CD4-positive, alpha-beta T cell treated with Interleukin-4 for 1 hour (primary cell): Measurements from ENCODE around the gene HIVEP3.
"Not testable (repeated sequence)": the region's sequence is repeated elsewhere in the genome, so short reads cannot be mapped to it uniquely, and the experiment has no call there.

Source experiments
- DNase-seq, 2 donors: peaks; one replicate each; pipeline ENCODE4 v3.0.0-alpha.2; 2020 to 2022

The HIVEP3 gene

GRCh38 chr1:41576206-41576605, 342.5 kb downstream of the HIVEP3 start:
- DNase-seq, result no peak

DNA sequence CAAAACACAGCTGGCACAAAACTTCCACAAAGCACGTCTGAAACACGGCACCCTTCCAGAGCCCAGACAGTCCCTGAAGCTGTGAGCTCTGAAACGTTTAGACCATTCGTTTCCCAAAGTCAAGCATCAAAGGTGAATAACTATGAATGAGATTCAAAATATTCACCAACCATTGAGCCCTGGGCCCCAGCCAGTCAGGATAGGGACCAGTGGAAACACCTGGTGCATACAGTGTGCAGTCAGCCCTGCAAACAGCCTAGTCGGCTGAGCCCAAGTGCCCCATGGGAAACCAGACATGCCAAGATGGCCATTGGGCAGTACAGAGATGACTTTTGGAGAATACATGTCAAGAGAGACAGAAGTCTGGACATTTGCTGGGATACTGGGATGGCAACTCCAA, 343.9 kb downstream of the HIVEP3 start:
- DNase-seq, result no peak

GRCh38 chr1:41573785-41574713, 344.7 kb downstream of the HIVEP3 start:
- peak; percentile 82 to 83 for DNase-seq

- DNase-seq, result no peak
Observed at GRCh38 chr1:41573194-41573593, 345.5 kb downstream of the HIVEP3 start.

DNA sequence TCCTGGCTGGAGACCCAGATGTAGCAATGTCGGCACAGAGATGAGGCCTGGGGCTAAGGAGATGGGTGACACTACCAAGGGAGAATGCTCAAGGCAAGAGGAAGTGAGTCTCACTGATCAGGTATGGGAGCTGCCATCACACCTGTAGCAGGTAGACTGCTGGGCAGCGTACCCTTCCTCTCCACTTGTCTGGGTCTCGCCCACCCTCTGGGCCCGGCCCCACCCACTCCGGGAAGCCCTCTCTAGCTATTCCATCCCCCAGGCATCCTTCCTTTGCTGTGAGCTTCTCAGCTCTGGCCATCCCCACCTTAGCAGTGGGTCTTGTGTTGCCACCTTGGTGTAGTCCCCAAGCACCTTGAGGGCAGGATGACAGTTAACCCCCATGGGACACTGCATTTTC, 346.5 kb downstream of the HIVEP3 start:
- no peak for DNase-seq

- no peak for DNase-seq
Observed at GRCh38 chr1:41571041-41571440, 347.7 kb downstream of the HIVEP3 start.

DNA sequence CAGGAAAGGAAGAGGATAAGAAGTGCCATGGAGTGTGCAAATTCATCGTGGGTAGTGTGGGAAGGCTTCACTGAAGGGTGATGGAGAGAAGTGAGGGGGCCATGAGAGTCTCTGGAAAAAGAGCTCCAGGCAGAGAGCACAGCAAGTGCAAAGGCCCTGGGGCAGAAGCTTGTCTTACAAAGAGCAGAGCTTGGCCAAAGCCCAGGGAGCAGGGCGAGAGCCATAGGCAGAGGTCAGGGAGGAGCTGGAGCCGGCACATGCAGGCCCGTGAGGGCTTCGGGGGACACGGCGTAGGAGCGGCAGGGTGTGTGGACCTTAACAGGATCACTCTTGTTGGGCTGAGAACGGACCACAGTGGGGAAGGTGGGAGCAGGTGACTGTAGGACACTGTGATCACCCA, 350.5 kb downstream of the HIVEP3 start:
- DNase-seq, result no peak

- DNase-seq, result no peak
Observed at GRCh38 chr1:41566969-41567368, 351.8 kb downstream of the HIVEP3 start.

GRCh38 chr1:41566274-41566885, 352.3 kb downstream of the HIVEP3 start:
- DNase-seq, result no peak

DNA sequence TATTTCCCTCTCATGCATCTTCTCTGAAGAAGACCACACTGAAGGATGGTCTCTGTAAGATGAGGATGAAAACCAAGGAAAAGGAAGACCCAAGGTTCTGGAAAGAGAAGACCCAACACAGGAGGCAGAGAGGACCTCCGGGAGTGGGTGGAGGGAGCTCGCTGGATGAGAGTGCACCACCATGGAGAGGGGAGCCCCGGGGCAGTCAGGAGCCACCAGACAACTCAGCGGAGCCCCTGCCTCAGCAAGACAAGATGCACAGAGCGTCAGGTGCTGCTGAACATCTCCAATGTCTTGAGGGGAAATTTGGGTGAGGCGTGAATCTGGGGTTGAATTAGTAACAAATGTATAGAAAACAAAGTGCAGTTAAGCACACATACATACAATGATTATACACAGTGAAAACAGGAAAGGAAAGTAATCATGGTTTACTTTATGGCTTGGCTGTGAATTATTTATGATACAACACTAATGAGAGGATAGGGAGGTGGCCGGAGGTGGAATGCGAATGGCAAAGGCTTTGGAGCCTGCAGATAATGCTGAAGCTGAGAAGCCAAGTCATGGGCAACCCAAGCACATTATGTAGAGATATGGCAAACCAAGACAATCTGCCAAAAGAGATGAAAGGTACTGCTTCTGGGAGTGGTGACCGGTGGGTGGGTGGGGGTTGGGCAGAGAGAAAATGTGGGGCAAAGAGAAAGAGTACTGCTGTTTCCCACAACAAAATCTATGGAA, 353.8 kb downstream of the HIVEP3 start:
- DNase-seq, result no peak

DNA sequence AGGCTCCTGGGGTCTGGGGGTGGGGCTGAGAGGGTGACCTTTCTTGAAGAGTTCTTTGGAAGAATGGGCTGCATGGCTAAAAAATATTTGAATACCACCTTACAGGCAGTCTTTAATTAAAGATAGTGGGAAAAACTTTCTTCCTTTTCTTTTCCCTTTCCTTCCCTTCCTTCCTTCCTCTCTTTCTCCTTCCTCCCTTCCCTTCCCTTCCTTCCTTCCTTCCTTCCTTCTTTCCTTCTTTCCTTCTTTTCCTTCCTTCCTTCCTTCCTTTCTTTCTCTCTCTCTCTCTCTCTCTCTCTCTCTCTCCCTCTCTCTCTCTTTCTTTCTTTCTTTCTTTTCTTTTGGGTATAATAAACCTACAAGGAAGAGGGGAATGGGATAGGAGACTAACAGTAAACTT, 356.4 kb downstream of the HIVEP3 start:
- no peak for DNase-seq

DNA sequence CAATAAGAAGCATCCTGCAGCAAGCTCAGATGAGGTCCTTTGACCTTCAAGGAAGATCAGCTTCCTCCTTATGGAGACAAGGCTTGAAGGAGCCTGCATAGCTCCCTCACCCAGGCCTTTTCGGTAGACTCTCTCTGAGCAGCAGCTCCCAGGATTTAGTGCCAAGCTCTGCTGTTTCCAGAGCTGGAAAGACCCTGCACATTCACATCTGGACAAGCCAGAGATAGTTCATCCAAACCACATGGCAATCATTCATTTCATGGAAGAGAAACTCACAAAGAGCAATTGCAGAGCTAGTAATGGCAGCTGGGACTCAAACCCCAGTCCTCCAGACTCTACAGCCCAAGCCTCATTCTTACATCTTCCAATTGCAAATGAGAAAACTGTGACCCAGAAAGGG, 357.8 kb downstream of the HIVEP3 start:
- DNase-seq, result no peak

DNA sequence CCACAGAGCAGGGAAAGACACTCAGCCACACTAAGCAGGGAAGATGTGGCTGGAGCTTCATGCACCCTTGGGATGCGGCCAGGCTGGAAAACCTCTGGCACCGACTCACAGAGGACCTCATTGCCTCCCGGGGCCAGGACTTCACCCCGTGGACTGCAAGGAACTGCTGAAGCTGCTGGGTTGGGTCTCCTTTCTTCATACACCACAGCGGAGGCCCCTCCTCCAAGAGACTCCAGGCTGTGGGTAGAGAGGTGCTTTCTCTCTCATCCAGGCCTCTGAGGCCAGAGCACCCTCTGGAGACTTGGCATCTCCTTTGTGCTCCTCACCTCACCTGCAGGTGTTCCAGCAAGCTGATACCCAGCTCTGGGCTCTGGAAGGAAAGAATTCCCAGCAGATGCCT, 358.2 kb downstream of the HIVEP3 start:
- DNase-seq, result no peak

DNA sequence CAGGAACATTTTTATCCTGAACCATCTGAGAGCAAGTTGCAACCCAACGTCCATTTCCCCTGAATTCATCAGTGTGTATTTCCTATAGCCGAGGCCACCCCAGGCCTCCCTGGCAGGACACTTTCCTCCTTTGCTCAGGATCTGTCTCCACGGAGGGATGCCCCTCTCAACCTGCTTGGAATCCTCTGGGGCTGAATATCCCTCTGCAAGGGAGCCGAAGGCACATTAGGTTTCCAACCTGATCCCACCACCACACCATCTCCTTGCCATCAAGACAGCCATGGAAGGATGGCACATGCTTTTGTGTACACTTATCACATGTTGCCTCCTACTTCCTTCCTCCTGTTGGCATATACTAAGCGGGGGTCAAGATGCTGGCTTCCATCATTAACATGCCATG, 359.4 kb downstream of the HIVEP3 start:
- no peak for DNase-seq

GRCh38 chr1:41558761-41559171, 360.0 kb downstream of the HIVEP3 start:
- DNase-seq, result no peak

- DNase-seq, result no peak
Observed at GRCh38 chr1:41557751-41558455, 360.8 kb downstream of the HIVEP3 start.

- not testable (repeated sequence) for DNase-seq
Observed at GRCh38 chr1:41554746-41555145, 364.0 kb downstream of the HIVEP3 start.

DNA sequence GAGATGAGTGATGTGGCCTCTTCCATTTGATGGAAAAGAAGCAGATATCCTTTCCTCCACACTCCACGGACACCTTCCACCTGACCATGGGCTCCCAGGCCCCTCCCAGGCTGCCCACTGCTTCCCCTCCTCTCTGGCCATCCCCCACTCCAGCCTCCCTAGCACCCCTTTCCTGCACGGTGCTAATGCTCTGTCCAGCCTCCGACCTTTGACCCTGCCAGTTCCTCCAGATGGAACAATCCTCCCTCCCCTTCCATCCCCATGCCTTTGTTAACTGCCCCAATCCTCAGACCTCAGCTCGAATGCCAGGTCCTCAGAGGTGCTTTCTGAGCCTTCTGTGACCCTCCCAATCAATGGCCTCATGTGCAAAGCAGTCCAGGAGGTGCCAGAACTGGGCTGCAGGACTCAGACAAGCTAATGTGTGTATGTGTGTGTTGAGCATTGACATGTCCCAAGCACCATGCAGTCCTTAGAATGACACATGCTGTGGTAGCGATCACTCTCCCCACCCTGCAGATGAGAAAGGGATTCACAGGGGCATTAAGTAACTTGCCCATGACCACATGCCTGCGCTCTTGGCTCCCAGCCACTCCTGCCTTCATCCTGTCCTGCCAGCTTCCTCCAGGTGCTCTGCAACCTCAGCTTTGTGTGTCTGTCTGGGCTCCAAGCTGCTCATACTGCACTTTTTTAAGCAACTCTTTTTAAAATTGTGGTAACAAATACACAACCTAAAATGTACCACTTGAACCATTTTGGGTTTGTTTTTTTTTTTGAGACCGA, 370.8 kb downstream of the HIVEP3 start:
- DNase-seq, result no peak

DNA sequence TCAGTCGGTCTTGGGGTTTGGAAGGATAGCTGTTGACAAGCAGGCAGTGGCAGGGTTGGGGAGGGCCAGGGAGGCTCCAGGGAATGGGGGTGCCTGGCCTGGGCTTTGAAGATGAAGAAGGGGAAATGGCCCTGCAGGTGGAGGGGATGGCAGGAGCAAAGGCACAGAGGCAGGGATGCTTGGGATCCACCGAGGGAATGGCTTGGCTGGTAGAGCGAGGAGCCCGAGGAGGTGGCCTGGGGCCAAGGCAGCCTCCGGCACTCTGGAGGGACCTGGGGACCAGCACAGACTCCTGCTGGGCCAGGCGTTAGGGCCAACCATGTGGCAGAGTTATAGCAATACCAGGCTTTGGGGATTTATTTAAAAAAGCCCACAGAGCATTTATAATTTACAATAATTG, 371.4 kb downstream of the HIVEP3 start:
- no peak for DNase-seq

GRCh38 chr1:41546833-41547135, 371.9 kb downstream of the HIVEP3 start:
- no peak for DNase-seq

DNA sequence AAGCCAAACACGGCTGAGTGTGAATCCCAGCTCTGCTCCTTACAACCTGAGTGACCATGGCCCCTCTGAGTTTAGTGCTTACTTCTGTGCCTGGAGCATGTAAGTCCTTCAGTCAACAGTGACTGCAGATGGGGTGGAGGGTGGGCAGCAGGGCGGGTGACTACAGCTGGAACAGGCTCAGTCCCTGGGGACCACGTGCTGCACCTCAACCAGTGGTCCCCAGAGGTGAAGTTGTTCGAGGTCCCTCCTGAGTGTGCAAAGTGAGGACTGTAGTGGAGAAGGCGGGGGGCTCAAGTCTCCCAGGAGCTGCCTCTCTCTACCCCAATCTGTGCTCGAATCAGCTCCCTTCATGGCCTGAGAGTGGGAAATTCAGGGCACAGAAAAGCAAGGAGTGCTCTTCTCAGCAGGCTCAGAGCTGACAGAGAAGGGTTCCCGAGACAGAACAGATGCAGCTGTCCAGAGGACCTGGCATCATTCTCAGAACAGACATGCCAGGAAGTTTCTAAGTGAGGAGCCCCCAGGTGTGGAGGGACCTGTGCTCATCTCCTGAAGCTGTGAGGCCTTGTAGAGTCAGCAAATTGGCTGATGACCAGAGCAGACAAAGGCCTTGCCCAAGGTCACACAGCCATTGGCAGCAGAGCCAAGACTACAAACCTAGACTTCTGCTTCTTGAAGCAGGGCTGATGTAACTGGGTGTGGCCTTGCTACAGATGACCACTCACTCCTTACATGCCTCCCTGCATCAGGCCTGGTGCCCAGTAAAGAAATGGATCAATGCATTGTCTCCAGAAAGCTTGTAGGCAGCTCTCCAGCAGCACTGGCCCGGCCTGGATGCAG, 372.5 kb downstream of the HIVEP3 start:
- DNase-seq, result no peak
